Stimulated activated CD4-positive, alpha-beta T cell treated with anti-CD3 and anti-CD28 coated beads, Interleukin-2, amount 100 ng/mL, for 4 hours (primary cell): ENCODE measurements around the gene CLASP1.
"Not testable (repeated sequence)": the region's sequence is repeated elsewhere in the genome, so short reads cannot be mapped to it uniquely, and the experiment has no call there.

Experiments used
- DNase-seq: peaks from one replicate; pipeline ENCODE4 v3.0.0-alpha.2; 2020; ENCODE audit warnings: low read depth

Gene CLASP1

DNA sequence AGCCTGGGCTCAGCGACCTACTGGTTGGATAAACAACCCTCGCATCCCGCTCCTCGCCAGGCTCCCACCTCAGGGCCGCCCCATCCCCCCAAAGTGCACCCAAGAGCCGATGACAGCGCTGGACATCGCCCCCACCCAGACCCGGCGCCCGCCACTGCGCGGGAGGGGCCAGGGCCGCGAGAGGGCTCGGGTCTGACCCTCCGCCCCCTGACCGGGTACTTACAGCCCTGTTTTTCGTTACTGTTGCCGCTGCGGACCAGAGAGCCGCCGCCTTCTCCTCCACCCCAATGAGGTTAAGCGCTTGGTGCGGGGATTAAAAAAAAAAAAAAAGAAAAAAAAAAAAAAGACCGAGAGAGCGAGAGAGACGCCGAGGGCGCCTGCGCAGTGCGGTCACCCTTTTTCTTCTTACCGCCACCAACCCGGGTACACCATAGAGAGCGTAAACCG is at the start of gene CLASP1:
CLASP1 (minus strand) TSS at position 314 of the 447 bp plus-strand sequence. CDS start 43,567 bp downstream, outside the sequence.
- no peak for DNase-seq

DNA sequence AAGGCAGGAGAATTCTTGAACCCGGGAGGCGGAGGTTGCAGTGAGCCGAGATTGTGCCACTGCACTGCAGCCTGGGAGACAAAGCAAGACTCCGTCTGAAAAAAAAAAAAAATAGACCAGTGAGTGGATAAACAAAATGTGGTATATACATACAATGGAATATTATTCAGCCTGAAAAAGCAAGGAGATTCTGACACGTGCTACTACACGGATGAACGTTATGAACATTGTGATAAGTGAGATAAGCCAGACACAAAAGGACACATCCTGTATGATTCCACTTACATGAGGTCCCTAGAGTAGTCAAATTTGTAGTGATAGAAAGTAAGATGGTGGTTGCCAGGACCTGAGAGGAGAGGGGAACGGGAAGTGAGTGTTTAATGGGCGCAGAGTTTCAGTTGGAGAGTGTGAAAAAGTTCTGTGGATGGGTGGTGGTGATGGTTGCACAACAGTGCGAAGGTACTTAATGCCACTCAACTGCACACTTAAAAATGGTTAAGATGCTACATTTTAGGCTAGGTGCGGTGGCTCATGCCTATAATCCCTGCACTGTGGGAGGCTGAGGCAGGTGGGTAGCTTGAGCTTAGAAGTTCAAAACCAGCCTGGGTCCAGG is 49.2 kb upstream of the CLASP1 start:
- no peak for DNase-seq

DNA sequence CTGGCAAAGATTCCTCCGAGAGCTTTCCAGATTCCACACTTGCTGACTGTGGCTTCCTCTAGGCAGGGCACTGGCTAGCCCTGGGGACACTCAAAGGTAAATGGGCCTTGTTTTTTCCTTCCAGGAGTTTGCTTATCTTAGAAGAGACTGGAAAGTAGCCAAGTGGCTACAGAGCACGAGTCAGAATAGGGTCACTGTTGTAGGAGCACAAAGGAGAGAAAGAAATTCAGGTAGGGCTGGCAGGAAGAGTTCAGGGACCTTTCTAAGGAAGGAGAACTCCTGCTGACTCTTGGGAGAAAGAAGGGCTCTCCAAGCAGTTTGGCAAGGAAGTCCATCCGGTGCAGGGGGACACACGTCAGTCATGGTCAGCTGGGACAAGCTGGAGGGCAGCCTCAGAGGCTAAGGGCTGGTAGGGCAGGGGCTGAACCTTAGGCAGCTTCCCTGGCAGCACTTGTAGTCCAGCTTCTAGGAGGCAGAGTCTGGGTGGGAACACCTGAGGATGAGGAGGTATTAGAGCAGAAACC is 47.9 kb upstream of the CLASP1 start:
- DNase-seq, result no peak

DNA sequence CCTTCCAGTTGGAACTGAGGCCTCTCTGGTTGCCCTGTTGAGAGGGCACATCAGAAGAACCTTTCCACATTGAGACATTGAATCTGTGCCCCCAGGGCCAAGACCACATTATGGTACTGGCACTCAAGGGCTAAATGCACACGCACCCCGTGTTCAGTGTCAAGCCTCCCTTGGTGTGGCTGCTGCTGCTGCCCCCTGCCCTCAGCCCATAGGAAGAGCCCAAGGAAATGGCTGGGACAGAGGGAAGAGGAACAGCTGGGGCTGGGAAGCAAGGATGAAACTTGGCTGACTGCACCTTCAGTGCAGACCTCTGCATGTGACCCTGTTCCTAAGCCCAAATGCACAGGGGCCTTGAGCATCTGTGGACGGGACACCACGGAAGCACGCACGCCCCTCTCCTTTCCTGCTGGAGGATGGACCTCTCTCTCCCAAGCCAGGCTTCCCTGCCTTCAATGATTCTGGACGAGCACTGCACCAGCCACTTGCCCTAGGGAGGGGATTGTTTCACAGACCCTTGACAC is 47.2 kb upstream of the CLASP1 start:
- DNase-seq, result no peak

DNA sequence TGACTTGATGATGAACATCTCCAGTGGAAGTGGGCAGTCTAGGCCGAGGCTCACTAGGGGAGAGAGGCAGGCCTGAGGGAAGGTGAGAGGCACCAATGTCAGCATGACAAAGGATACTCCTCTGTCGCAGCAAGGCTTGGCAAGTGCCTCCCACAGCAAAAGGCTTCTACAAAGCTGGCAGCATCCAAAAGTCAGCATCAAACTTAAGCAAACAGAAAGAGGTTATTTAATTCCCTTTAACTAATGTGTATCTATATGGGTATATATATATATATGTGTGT is 45.8 kb upstream of the CLASP1 start:
- no peak for DNase-seq

DNA sequence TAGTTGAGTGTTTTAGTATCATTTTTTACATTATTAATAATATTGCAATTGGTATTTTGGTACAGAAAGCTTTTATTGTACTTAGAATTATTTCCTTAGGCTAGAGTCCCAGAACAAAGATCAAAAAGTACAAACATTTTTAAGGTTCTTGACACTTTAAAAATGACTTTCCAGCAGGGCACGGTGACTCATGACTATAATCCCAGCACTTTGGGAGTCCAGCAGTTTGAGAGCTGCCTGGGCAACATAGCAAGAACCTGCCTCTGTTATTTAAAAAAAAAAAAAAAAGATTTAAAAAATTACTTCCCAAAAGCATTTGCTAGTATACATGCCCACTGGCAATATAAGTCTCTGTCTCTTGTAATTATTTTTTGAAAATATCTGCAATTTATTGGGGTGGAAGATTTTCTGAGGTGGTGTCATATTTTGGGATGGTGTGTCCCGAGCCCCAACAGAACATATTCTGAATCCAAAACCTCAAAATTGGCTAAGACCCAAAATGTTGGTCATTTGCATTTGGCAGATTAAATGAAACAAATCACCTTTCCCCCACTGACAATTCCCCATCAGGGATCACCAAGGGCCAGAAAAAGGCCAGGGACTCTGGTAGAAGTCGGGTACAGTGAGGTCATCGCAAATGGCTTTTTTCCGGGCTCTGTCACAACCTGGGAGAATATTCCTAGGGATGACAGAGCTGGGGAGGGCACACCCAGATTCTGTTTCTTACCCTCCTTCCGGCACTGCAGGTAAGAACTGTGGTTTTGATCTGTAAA is 45.3 kb upstream of the CLASP1 start:
- no peak for DNase-seq

DNA sequence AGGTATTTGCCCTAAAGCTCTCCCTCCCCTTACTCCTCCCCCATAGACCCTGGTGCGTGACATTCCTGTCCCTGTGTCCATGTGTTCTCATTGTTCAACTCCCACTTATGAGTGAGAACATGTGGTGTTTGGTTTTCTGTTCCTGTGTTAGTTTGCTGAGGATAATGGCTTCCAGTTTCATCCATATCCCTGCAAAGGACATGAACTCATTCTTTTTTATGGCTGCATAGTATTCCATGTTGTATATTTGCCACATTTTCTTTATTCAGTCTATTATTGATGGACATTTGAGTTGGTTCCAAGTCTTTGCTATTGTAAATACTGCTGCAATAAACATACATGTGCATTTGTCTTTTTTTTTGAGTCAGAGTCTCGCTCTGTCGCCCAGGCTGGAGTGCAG is 41.3 kb upstream of the CLASP1 start:
- DNase-seq, result not testable (repeated sequence)

DNA sequence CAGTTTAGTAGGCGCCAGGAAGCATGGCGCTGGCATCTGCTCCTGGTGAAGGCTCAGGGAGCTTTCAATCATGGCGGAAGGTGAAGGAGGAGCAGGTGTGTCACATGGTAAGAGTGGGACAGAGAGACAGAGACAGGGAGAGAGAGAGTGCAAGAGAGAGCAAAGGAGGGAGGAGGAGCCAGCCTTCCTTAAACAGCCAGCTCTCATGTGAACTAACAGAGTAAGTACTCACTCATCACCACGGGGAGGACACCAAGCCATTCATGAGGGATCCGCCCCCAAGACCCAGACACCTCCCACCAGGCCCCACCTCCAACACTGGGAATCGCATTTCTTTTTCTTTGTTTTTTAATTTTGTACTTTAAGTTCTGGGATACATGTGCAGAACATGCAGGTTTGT is 40.8 kb upstream of the CLASP1 start:
- DNase-seq, result no peak

DNA sequence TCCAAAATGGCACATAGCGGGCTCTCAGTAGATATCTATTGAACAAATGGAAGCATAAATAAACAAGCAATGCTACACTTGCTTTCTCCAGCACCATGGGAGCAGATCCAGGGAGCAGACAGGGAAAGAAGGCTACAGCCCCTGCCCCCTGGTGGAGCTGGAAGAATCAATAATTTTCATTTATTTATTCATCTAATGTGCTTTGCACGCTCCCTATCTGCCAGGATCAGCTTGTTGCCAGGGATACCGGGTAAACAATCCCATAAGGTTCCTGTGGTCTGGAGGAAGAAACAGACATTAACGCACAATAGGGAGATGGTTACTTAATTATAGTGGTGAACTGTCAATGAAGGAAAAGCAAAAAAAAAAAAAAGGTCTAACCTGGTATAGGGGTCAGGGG is 40.1 kb upstream of the CLASP1 start:
- DNase-seq, result no peak

DNA sequence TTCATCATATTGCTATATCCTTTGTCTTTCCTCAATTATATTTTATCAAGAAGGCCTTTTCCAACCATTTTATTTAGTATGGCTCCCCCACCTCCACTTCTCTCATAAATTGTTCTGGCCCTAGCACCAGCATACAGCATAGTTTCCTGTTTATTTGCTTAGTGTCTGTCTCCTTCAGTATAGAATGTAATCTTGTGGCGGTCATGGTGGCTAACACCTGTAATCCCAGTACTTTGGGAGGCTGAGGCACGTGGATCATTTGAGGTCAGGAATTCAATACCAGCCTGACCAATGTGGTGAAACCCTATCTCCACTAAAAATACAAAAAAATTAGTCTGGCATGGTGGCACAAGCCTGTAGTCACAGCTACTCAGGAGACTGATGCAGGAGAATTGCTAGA is 39.6 kb upstream of the CLASP1 start:
- no peak for DNase-seq

DNA sequence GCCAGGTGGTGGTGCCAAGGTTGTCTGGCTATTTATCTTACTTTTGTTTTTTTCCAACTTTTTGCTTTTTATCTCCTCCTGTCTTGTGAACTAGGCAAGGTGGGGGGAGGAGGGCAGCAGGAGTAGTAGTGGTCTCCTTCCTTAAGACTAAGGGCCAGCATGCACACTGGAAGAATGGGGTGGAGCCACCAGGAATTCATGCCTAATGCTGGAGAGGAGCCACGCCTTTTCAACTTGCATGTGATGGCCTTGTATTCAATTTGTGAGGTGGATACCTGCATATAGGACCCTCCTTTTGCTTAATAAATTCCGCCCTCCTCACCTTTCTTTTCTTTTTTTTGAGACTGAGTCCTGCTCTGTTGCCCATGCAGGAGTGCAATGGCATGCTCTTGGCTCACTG is 37.6 kb upstream of the CLASP1 start:
- DNase-seq, result no peak

DNA sequence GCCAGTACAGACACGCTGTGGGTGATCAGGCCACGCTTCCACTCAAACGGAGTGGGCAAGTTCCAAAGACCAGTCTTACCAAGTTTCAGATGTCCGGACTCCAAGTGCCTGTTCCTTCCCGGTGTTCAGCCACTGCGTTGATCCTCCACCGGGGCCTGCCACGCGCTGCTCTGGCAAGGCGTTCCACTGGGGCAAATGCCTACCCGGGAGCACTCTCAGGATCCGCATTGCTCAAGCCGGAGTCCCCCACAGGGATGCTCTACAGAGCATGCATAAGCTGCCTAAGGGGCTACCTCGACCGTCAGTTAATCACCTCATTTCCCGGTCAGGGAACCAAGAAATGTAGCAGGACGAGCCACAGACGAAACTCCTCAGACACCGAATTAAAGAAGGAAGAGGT is 37.0 kb upstream of the CLASP1 start:
- DNase-seq, result no peak

DNA sequence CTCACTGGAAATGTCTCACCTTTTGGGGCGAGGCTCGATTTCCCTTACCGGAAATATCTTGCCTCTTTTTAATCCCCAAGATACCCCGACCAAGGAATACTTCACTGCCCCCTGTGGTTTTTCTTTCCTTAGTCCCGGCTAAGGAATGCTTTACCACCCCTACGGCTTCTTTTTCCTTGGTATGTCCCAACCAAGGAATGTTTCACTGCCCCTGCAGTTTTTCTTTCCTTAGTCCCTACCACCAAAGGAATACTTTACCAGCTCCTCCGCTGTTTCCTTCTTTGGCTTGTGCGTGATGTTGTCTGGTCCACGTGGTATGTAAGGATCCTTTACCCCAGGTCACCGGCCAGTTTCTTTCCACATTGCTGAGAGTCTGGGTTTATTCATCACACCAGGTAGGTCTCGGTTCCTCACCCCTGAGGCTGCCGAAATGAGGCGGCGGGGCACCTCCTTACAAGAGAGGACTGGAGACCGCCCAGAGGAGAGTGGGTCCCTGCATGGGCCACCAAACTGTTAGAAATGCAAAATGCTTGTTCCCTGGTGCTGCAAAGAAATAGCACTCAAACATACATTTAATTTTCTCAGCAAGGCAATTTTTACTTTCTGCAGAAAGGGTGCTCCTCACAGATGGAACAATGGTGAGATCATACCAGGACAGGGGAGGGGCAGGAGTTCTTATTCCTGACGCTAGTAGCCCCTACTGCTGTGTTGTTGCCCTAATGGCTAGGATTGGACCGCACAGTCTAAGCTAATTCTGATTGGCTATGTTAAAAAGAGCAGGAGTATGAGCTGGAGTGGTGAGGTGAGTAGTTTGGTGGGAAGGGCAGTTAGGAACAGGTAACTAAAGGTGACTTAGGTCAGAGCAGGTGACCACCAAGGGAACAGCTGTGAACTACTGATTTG is 33.4 kb upstream of the CLASP1 start:
- no peak for DNase-seq

DNA sequence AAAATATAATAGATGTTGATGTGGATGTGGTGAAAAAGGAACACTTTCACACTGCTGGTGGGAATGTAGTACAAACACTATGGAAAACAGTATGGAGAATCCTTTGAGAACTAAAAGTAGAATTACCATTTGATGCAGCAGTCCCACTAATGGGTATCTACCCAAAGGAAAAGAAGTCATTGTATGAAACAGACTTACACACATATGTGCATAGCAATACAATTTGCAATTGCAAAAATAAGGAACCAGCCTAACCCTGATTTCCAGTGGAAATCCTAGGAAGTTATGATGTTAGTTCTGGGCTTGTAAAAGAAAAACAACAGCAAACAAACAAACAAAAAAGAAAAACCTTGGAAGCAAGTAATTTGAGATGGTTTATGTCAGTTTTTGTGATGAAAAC is 28.6 kb upstream of the CLASP1 start:
- no peak for DNase-seq

DNA sequence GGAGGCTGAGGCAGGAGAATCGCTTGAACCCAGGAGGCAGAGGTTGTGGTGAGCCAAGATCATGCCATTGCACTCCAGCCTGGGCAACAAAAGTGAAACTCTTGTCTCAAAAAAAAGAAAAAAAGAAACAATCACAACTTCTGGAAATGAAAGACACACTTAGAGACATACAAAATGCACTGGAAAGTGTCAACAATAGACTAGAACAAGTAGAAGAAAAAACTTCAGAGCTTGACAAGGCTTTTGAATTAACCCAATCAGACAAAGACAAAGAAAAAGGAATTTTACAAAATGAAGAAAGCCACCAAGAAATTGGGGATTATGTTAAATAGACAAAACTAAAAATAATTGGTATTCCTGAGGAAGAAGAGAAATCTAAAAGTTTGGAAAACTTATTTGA is 22.4 kb upstream of the CLASP1 start:
- not testable (repeated sequence) for DNase-seq

DNA sequence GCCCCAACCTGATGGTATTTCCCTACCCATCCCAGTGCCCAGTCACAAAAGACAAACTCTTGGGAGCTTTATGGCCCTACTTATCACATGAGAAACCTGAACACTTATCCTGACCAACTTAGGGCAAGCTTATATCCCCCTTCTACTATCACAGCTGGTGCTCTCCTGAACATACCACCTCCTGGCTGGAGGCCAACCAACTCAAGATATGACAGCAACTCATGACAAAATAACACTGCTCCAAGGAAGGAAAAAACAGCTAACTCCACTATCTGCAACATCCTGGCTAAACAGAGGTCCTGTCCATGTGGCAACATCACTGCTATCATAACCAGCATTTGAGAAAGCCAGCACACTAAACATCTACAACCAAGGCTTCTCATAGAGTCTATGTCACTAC is 20.9 kb upstream of the CLASP1 start:
- DNase-seq, result no peak

DNA sequence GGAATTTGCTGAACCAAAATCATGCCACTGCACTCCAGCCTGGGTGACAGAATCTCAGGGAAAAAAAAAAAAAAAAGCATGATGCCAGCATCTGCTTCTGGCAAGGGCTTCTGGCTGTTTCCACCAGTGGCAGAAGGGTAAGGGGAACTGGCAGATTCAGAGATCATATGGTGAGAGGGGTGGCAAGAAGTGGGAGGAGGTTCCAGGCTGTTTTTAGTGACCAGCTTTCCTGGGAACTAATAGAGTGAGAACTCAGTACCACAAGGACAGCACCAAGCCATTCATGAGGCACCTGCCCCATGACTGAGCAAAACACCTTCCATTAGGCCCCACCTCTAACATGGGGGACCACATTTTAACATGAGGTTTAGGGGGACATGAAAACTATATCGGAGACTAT is 18.4 kb upstream of the CLASP1 start:
- no peak for DNase-seq

DNA sequence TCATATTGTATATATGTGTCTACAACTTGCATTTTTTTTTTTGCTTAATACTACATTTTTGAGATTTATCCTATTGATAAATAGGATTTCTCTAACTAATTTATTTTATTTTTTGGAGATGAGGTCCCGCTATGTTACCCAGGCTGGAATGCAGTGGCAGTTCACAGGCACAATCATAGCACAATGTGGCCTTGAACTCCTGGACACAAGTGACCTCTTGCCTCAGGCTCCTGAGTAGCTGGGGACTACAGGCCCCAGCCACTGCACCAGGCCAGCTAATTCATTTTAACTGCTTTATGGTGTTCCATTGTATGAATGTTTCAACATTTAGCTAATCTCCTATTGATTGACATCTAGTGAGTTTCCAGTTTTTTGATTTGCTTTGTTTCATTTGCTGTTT is 16.8 kb upstream of the CLASP1 start:
- no peak for DNase-seq

DNA sequence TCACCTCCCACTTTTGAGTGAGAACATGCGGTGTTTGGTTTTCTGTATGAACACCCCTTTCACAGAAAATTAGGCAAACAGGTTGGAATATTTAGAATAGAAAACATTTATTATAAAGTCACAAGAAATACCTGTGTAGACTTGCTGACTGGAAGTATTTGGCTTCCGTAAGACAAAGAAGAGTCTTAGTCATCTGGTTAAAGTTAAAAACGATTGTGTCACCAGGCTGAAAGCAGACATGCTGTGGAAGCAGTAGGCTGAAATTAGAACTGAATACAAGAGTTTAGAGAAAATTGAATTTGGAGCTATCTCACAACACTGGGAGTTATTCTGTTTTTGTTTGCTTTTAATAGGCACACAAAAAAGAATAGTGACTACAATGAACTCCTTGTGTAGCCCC is 16.2 kb upstream of the CLASP1 start:
- DNase-seq, result no peak

DNA sequence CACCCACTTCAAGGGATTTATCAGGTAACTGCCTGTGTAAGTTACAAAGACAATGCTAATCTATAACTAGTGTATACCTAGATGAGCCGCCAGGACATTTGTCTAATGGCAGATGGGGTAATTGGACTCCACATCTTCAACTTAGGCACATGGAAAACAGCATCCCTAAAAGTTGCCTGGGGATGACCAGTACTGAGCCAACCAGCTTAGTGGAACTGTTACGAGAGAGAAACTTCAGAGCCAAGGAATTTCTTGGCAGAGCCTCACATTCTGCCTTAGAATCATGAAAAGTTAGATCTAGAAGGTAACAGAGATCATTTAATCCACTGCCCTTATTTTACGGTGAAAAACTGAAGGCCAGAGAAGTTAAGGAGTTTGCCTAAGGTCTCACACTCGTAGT is 15.5 kb upstream of the CLASP1 start:
- DNase-seq, result no peak

DNA sequence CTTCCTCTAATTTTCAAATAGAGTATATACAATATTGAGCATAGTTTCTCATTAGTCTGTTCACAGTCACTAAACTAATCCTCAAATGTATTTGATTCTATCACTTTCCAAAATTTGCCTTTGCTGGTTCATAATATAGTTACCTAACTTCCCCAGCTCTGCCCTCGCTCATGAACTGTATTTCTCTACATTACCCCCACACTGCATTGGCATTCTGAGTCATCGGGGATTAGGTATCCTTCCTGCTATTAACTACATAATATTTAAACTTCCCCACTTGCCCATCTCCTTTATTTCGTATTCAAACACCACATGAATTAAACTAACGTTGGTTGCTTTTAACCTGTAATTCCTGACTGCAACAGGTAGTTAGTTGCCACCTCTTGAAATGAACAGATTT is 14.8 kb upstream of the CLASP1 start:
- DNase-seq, result no peak

DNA sequence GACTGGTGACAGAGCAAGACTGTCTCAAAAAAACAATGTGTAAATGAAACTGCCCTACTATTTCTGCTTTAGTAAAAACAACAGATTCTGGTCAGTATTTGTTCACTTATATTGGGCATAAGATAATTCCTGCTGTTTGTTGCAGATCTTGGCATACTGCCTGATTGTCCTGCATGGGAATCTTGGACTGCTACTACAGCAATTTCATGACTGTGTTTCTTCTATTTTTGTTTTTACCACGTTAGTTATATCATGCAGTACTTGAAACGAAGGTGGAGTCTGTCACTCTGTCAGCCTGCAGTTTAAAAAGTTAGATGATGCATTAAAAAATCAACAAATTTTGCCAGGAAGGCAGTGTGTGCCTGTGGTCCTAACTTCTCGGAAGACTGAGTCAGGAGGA is 14.2 kb upstream of the CLASP1 start:
- no peak for DNase-seq

DNA sequence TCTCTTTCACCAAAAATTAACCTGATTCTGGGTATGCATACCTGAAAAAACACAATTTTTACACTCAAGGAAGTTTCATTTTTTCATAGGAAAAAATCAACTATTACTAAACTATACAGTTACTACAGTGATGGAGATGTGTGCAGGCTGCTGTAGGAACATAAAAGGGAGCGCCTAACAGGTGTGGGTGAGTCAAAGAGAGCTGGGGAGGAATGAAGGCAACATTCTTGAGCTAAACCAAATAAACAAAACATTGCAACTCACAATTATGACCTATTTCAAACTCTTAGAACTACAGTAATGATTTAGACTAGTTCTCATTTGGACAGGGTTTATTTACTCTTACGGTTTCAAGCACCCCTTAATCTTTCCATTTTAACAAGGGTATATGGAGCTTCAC is 13.4 kb upstream of the CLASP1 start:
- DNase-seq, result no peak
